Fibroblast of skin of abdomen (primary cell): Measurements from ENCODE around the gene PTPN20.

Experiments
- DNase-seq: peaks from one replicate; pipeline ENCODE4 v3.0.0-alpha.2; 2013

PTPN20 gene

DNA sequence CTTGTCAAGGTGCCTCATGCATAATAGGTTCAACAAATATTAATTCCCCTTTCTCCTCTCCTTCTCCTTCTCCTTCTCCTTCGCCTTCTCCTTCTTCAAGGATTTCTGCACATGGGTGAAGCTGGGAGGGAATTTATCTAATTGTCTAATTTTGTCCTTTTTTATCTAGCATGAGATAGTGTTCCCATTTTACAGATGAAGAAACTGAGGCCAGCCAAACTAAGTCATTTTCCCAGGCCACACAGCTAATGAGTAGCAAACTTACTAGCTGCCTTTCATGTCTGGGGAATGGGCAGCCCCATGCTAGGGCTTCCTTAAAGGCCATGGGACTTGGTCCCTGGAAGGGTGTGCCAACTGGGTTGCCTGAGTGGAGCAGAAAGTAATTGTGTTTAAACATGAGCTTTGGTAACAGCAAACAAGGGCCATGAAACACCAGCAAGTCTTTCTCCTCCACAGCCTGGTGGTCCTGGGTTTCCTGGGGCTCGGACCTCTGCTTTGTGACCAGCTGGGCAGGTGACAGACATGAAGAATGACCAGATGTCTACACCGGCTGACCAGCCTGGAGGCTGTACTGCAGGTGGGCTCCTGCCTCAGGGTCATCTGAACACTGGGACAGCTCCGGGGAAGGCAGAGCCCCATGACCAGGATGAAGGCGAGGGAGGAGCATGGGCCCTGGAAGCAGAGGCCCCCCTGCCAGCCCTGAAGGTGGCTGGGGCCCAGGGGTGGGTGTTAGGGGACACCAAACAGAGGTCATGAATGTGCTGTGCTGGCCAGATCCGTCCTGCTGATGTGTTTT lies 138.0 kb downstream of the PTPN20 start:
- no peak for DNase-seq

DNA sequence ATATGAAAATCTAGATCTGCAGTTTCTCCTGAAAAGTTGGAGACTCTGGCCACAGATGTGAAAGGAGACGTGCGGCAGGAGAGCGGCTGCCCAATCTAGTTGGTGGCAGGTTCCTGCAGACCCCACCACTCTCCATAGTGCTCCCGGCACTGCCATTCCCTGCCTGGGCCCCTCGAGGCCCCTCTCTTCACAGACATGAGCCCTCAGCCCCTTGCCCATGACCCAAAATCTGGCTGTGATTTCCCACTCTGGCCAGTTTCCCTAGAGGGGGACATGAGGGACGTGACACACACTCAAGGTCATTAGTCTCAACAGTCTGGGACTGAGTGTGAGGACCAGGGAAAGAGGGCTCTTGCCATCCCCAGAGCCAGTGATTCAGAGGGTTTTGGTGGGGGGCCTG lies 138.7 kb downstream of the PTPN20 start:
- DNase-seq, result no peak

- DNase-seq, result no peak
These were observed 139.6 kb downstream of the PTPN20 start for GRCh38 chr10:47050618-47051455.

DNA sequence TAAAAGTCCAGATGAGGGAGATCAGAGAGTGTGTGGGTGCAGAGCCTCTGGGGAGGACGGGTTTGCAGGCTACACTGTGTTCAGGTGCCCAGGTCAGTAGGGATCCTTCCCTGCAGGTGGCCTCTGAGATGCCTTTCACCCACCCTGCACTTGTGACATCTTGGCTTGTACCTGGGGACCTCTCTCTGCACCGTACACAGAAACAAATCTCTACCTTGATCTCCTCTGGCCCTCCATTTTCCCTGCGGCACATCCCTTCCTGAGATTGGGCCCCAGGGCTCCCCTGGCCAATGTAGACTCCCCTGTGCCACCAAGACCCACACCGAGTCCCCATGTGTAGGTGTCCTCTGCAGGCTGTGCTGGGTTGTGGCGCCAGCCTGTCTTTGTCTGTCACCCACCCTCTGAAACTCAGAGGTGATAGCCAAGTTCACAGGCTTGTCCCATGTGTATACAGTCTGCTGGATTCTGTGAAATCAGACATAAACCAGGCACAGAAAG lies 140.6 kb downstream of the PTPN20 start:
- no peak for DNase-seq
